ENCODE data around the gene LRATD1.
A peak's percentile ranks its signal among the peaks of the same experiment; 100 is the strongest.

LRATD1 gene, protein sequence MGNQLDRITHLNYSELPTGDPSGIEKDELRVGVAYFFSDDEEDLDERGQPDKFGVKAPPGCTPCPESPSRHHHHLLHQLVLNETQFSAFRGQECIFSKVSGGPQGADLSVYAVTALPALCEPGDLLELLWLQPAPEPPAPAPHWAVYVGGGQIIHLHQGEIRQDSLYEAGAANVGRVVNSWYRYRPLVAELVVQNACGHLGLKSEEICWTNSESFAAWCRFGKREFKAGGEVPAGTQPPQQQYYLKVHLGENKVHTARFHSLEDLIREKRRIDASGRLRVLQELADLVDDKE

DNA sequence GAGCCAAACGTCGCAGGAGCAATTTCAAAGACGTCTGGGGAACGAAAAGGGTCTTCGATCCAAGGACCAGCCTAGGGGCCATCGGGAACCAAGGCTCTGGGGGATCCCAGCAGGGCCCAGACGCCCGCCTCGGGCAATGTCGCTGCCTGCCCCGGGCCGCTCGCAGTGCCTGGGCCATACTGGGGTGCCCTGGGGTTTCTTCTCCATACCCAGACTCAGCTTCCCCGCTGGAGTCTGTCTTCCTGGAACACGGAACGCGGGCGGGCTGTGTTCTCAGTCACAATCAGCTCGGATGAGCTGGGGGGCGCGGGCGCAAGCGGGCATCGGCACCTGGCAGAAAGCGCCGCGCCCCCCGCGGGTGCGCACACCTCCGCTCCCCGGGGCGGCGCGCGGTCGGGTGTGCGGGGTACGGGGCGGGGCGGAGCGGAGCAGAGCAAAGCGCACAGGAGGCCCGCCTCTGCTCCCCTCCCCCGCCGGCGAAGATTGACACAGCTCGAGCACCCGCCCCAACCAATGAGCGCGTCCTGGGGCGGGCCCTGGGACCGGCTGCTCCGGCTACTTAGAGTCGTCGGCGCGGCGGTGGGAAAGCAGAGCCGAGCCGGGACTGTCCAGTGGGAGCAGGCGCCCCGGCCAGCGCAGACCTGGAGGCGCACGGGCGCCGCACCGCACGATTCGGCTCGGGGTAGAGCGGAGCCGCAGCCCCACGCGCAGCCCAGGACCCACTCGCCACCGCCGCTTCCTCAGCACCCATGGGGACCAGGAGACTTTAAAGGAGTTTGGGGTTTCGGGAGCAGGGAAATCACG lies at the start of gene LRATD1:
LRATD1 (plus strand) TSS at position 585 of the 804 bp plus-strand sequence. CDS start 1,263 bp downstream, outside the sequence.
- TF ChIP-seq, protein P1, sequence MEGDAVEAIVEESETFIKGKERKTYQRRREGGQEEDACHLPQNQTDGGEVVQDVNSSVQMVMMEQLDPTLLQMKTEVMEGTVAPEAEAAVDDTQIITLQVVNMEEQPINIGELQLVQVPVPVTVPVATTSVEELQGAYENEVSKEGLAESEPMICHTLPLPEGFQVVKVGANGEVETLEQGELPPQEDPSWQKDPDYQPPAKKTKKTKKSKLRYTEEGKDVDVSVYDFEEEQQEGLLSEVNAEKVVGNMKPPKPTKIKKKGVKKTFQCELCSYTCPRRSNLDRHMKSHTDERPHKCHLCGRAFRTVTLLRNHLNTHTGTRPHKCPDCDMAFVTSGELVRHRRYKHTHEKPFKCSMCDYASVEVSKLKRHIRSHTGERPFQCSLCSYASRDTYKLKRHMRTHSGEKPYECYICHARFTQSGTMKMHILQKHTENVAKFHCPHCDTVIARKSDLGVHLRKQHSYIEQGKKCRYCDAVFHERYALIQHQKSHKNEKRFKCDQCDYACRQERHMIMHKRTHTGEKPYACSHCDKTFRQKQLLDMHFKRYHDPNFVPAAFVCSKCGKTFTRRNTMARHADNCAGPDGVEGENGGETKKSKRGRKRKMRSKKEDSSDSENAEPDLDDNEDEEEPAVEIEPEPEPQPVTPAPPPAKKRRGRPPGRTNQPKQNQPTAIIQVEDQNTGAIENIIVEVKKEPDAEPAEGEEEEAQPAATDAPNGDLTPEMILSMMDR (conservative IDR thresholded peaks at IDR 0.05; ENCODE audit: low read depth, low read length), result no peak
- peak; percentile 49 for DNase-seq (ENCODE audit: low read depth)
- H3K4me3 ChIP-seq (ENCODE audit: low read depth, low read length), result peak within 1 kb of the TSS; percentile 30

DNA sequence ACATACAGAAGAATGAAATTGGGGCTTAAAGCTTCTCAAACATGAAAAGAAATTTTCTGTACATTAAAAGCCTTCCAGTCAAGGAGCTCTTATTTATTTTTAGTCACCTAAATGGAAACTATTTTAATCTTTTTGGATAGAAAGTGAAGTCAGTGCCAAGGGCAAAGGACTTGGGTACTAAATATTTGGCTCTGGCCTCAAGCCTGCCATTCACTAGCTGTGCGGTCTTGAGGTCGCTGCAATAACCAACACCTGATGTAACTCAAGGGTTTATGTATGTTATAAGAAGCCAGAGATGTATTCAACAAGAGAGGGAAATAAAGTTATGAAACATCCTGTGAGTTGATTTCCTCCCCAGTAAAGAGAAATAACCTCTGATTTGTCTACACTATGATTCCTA lies 49.5 kb upstream of the LRATD1 start:
- DNase-seq (ENCODE audit: low read depth), result no peak
- H3K4me3 ChIP-seq (ENCODE audit: low read depth, low read length), result no peak overlapping the region
- TF ChIP-seq, protein P1 (conservative IDR thresholded peaks at IDR 0.05; ENCODE audit: low read depth, low read length), result no peak

DNA sequence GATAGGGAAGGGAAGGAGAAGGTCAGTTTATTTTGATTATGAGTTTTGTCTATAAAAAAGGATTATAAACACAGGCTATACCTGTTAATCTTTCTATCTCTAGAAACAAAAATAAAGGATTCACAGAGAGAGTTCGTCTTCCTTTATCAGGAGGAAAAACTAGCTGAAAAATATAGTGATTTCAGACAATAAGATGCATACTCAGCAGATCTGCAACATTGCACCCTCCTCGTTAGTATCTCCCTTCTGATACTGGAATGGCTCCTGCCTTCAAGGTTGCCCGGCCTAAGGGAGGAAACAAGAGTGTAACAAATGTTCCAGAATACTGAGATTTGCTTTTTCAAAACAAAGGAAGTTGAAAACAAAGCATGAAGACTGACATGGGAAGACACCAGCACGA lies 48.7 kb upstream of the LRATD1 start:
- TF ChIP-seq, protein P1 (conservative IDR thresholded peaks at IDR 0.05; ENCODE audit: low read depth, low read length), result no peak
- no peak for DNase-seq (ENCODE audit: low read depth)
- H3K4me3 ChIP-seq (ENCODE audit: low read depth, low read length), result no peak overlapping the region

DNA sequence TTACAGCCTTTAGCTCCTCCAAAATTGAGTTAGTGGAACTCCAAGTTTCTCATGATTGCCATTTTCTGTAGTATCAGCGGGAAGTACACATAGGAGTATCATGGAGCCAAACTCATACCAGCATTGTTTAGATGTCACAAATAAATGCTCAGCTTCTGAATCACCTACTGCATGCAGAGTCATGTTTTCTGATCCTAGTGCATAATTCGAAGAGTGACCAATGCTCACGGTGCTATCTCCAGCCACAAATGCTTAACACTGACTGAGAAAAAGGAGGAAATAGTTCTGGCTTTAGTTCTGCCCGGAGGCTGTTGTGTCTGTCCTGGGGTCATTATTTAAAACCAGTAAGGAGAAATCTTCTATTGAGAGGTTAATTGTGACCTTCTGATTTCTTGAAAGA lies 45.4 kb upstream of the LRATD1 start:
- no peak overlapping the region for H3K4me3 ChIP-seq (ENCODE audit: low read depth, low read length)
- TF ChIP-seq, protein P1 (conservative IDR thresholded peaks at IDR 0.05; ENCODE audit: low read depth, low read length), result no peak
- DNase-seq (ENCODE audit: low read depth), result no peak

DNA sequence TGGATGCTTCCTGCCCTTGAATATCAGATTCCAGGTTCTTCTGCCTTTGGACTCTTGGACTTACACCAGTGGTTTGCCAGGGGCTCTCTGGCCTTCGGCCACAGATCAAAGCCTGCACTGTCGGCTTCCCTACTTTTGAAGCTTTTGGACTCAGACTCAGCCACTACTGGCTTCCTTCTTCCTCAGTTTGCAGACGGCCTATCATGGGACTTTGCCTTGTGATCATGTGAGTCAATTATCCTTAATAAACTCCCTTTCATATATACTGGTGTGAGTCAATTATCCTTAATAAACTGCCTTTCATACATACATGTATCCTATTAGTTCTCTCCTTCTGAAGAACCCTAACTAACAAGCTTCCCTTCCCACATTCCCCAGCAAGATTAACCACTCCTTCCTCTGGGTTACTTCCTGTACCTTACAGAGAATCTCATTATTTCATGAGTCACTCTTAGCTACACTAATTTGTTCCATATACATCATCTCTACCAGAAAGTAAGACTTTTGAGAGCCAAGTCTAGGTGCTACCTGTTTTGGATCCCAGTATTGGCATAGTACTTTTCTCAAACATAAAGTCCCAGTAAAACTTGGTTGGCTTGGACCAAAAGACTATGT lies 31.3 kb upstream of the LRATD1 start:
- TF ChIP-seq, protein P1 (conservative IDR thresholded peaks at IDR 0.05; ENCODE audit: low read depth, low read length), result no peak
- no peak for DNase-seq (ENCODE audit: low read depth)
- no peak overlapping the region for H3K4me3 ChIP-seq (ENCODE audit: low read depth, low read length)

DNA sequence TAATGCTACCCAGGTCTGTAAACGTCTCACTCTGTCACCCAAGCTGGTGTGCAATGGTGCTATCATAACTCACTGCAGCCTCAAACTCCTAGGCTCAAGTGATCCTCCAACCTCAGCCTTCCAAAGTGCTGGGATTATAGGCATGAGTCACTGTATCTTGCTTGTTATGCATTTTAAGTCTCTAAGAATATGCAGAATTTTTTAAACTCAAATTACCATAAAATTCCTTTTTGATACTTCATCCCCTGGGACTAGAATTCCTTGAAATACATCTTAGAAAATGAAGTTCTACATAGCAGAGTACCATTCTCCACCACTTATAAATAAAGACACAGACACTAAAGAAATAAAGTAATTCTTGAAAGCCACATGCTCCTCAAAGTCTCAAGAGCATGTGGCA lies 30.2 kb upstream of the LRATD1 start:
- no peak for DNase-seq (ENCODE audit: low read depth)
- H3K4me3 ChIP-seq (ENCODE audit: low read depth, low read length), result no peak overlapping the region
- TF ChIP-seq, protein P1 (conservative IDR thresholded peaks at IDR 0.05; ENCODE audit: low read depth, low read length), result no peak
